SW 1271 (cell line): Measurements from ENCODE around the gene TDP2.
A peak's percentile ranks its signal among the peaks of the same experiment; 100 is the strongest.
"Not testable (repeated sequence)": the region's sequence is repeated elsewhere in the genome, so short reads cannot be mapped to it uniquely, and the experiment has no call there.

Source experiments
- DNase-seq, 2 experiments: peaks; one replicate each; lab custom pipeline; 2025; lab: John Stamatoyannopoulos, UW

Gene TDP2

GRCh38 chr6:24680582-24680981 is 13.9 kb upstream of the TDP2 start:
- DNase-seq: no peak

- DNase-seq: not testable (repeated sequence)
Observed at GRCh38 chr6:24678792-24679352, 12.2 kb upstream of the TDP2 start.

GRCh38 chr6:24673625-24674024 is 6.9 kb upstream of the TDP2 start:
- DNase-seq: peak in 1 of 2 experiments; percentile 13

- no peak for DNase-seq
Observed at GRCh38 chr6:24672620-24673182, 6.0 kb upstream of the TDP2 start.

GRCh38 chr6:24671077-24671476 is 4.4 kb upstream of the TDP2 start:
- not testable (repeated sequence) for DNase-seq

- DNase-seq: not testable (repeated sequence)
Observed at GRCh38 chr6:24670492-24670891, 3.8 kb upstream of the TDP2 start.

- DNase-seq: no peak
Observed at GRCh38 chr6:24668997-24669361, 2.3 kb upstream of the TDP2 start.

- not testable (repeated sequence) for DNase-seq
Observed at GRCh38 chr6:24668066-24668996, 1.6 kb upstream of the TDP2 start.

GRCh38 chr6:24667378-24667803 is 692 bp upstream of the TDP2 start:
- DNase-seq: peak in 1 of 2 experiments; percentile 55

GRCh38 chr6:24666097-24666640 is 530 bp downstream of the TDP2 start:
- no peak for DNase-seq

- no peak for DNase-seq
Observed at GRCh38 chr6:24664046-24664987, 2.4 kb downstream of the TDP2 start.

GRCh38 chr6:24663189-24663588 is 3.5 kb downstream of the TDP2 start:
- DNase-seq: no peak

GRCh38 chr6:24662236-24662635 is 4.5 kb downstream of the TDP2 start:
- DNase-seq: no peak

- not testable (repeated sequence) for DNase-seq
Observed at GRCh38 chr6:24661759-24662158, 4.9 kb downstream of the TDP2 start.

- no peak for DNase-seq
Observed at GRCh38 chr6:24660105-24660504, 6.6 kb downstream of the TDP2 start.

GRCh38 chr6:24659561-24659960 is 7.1 kb downstream of the TDP2 start:
- DNase-seq: no peak

GRCh38 chr6:24658573-24659560 is 7.8 kb downstream of the TDP2 start:
- no peak for DNase-seq

- DNase-seq: no peak
Observed at GRCh38 chr6:24655215-24655614, 11.5 kb downstream of the TDP2 start.

GRCh38 chr6:24650365-24650764 is 16.3 kb downstream of the TDP2 start:
- DNase-seq: no peak

GRCh38 chr6:24649691-24650090 is 17.0 kb downstream of the TDP2 start:
- no peak for DNase-seq
